Measurements from ENCODE around the gene CD300LG.
"Not testable (repeated sequence)": the region's sequence is repeated elsewhere in the genome, so short reads cannot be mapped to it uniquely, and the experiment has no call there.

The CD300LG gene

GRCh38 chr17:43880420-43880991, 33.5 kb downstream of the CD300LG start:
- no peak for FAIRE-seq

DNA sequence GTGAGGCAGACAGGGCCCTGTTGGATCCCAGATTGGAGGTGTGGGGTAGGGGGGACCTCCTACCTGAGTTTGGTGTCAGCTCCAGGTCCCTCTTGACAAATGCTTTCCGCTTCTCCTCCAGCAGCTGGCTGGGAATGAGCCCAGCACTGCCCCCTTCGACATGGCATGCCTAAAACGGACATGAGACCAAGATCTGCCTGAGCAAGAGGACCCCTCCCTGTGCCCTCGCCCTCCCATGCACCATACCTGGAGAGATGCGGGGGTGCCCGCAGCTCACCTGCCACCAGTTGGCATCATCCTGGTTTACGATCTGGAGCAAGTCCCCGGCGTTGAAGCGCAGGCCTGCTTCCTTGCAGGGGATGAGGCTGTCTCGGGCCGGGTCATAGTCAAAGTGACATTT, 34.2 kb downstream of the CD300LG start:
- no peak for FAIRE-seq

DNA sequence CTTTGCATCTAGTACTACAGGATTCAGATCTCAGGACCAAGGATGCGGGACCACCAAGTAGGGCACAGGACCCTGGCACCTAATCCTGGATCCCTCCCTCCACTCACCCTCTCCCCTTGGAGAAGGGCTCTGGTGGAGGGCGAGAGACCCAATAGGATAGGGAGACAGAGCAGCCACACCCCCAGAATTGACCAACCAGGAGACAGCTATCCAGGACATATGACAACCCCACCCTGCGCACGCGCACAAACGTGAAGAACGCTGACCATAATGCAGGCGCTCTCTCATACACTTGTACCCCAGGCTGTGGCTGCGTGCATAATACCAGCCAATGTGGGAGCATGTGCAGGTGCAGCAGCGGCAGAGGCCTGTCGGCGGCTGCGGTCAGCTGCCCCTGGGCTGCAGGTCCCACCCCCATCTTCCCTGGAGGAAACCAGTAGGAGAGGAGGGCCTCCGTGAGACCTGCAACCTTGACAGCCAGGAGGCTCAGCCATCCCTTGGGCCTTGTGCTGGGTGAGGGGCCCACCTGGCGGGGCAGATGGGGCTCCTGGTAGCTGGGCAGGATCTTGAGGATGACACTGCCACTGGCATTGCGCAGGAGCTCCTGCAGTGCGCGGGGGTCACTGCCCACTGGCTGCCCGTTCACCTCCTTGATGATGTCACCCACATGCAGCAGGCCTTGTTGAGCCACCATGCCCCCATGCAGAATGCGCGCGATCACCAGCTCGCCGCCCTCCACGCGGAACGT, 35.0 kb downstream of the CD300LG start:
- no peak for FAIRE-seq

DNA sequence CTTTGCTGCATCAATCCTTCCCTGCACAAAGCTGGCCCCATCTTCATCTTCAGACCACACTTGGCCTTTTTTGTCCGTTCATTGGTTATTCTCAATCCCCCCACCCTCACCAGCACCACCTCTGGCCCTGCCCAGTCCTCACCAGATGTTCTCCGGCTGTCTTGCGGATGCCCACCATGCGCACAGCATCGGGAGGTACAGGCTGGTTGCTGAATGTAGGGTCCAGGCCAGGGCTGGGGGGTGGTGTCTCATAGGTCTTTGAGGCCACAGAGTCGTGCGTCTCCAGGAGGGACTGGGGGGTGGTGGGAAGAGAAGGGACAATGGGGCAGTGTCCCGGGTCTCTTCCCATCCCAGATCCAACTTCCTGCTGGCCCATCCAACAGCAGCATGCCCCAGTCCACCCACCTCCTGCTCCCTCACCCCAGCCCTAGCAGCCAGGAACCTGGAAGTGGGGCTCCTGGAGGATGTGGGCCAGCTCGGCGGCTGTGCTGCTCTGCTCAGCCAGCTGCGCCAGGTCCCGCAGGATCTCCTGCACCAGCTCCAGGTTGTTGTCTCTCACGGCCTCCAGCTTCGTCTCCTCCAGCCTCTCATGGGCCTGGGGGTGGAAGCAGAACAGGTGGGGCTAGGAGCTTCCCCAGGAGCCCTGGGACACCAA, 35.9 kb downstream of the CD300LG start:
- no peak for FAIRE-seq

GRCh38 chr17:43888548-43888947, 41.6 kb downstream of the CD300LG start:
- no peak for FAIRE-seq

DNA sequence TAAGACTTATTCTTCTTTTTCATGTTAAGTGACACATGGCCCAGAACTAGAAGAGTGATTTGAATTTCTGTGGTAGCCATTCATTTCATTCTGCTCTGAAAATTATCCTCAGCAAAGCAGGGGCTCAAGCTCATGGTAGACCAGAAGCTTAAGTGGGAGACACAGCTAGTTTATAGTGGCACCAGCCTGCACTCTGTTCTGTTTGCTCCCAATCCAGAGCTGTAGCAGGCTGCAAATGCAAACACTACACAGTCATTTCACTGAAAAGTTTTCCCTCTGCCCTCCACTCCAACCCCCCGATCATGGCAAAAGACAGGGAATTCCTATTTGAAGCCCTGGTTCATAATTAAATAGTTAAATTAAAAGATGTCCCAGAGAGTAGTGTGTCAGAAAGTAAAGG, 43.3 kb downstream of the CD300LG start:
- no peak for FAIRE-seq

GRCh38 chr17:43891851-43892646, 45.1 kb downstream of the CD300LG start:
- FAIRE-seq: no peak

DNA sequence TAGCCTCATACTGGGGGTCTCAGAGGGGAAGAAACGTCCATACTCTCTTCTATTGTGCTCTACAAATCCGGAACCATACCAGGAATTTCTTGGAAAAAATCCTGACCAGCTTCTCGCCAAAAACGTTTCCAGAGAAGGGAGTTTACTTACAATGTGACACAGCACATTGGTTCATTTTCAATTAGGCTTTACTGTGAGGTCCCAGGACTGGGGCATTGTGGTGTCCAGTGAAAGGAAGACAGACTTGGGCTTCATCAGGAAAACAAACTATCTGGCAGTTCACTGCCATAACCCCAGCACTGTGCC, 45.6 kb downstream of the CD300LG start:
- FAIRE-seq: no peak

GRCh38 chr17:43894494-43894893, 47.5 kb downstream of the CD300LG start:
- FAIRE-seq: not testable (repeated sequence)

GRCh38 chr17:43897831-43898230, 50.9 kb downstream of the CD300LG start:
- no peak for FAIRE-seq

GRCh38 chr17:43898446-43898845, 51.5 kb downstream of the CD300LG start:
- FAIRE-seq: no peak

GRCh38 chr17:43900183-43900857, 53.3 kb downstream of the CD300LG start:
- no peak for FAIRE-seq

DNA sequence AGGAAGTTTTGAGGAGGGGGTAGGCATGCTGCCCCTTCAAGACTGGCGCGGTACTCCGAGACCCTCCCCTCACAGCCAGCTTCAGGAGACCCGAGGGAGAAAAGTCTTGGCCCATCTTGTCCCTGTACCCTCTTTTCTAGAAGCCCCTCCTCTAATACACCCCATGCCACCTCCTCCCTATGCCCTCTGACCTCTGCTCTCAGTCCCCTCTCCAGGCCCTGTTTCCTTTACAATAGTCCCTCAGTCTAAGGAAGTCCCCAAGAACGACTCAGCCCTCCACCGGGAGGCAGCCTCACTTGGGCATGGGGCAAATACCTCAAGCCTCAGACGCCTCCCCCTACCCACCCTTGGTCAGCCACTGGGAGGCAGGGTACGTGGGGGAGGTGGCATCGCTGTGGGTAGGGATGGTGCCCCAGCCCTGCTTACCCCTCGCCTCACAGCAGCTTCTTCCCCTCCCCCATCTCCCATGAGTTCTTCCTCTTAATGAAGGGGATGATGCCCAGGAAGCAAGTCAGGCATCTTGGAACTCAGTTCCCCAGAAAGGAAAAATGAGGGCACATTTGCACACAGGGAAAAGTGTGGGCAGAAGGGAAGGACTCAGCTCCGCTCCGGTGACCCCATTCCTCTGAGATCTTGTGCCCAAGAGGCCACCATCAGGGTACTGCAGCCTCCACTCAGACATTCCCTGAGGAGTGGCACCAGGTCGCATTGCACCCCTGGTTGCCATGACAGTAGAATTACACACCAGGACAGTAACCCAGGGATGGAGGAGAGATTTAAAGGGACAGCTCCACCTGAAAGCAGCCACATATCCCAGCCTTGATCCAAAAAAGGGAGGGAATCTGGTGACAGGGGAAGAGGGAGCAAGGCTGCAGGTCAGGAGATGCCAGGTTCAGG, 54.1 kb downstream of the CD300LG start:
- FAIRE-seq: no peak

- FAIRE-seq: no peak
Observed at GRCh38 chr17:43901861-43902589, 55.0 kb downstream of the CD300LG start.

DNA sequence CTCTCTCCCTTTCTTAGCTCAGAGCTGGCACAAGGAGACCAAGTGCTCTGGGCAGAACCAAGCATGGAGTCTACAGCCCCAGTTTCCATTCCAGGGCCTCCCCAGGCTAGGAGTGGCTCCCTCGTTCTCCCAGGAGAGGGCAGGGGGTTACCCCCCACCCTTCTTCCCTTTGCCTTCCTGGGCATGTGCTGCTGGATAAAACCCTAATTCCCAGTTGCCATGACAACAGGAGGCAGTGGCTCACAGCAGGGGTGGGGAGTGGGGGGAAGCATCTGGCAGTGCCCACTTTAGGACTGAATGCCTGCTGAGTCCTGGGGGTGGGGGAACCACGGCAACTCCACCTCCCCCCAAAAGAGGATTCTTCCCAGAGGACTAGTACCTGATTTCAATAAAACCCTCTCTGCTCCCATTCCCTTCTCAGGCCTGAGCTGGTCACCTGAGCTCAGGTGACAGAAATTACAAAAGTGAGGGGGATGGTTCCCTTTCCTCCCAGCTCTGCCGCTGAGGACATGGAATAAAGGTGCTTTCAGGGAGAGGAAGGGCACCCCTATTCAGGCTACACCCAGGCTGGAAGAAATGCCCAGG, 58.5 kb downstream of the CD300LG start:
- FAIRE-seq: no peak

- FAIRE-seq: no peak
Observed at GRCh38 chr17:43905985-43906852, 59.2 kb downstream of the CD300LG start.

GRCh38 chr17:43906951-43907424, 60.0 kb downstream of the CD300LG start:
- FAIRE-seq: no peak

DNA sequence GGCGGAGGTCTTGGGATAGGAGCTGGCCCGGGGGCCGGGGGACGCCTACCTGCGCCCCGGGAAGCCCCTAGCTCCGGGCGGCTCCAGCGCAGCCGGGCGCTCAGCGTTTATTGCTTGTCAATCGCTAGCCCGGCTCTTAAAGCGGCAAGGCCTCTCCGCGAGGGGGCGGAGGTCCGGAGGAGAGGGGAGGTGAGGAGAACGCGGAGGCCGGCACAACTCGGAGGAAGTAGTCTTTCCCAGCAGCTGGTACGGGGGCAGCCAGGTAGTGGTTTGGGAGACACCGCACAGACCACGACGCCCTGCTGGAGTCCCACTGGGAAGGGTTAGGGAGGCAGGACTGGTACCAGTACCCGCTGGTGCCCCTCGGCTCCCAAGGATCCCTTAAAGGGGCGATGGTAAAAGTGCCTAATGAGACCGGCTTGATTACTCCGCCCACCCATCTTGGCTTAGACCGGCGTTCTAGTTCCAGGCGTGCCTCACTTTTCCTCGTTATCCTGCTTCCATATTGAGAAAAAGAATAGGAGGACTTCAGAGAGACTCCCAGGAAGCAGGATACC, 60.5 kb downstream of the CD300LG start, which contains the start of gene MPP2:
MPP2 (minus strand) TSS at position 112 of the 557 bp plus-strand sequence. CDS start 3,076 bp downstream, outside the sequence.
- FAIRE-seq: no peak
